Suprapubic skin (tissue), 4 donors: ENCODE results near the gene ITPR2.

Experiments
- EP300 ChIP-seq: sonication (generic); formaldehyde crosslinking; IDR thresholded peaks from one replicate; pipeline ENCODE4 v1.6.1; 2017; ENCODE audit warnings: antibody characterized with exemption
- POLR2A ChIP-seq, 2 donors: fragments of 450-650 bp; IDR thresholded peaks; one replicate each; pipeline ENCODE4 v1.6.1; 2017; ENCODE audit warnings: antibody characterized with exemption in 2 of 2, mild to moderate bottlenecking in 2 of 2, moderate library complexity in 2 of 2
- POLR2AphosphoS5 ChIP-seq, 3 donors: sonication (generic); formaldehyde crosslinking; IDR thresholded peaks; one replicate each; pipeline ENCODE4 v1.6.1; 2017; ENCODE audit warnings: antibody characterized with exemption in 3 of 3
- TF ChIP-seq, protein P1 (sequence below), 2 donors: fragments of 200-600 bp in 1 of 2; fragments of 450-650 bp in 1 of 2; sonication (generic) in 1 of 2; IDR thresholded peaks; one replicate each; pipeline ENCODE4 v1.5.1; 2016 to 2019; ENCODE audit warnings: antibody characterized with exemption in 2 of 2, mild to moderate bottlenecking in 1 of 2, moderate library complexity in 1 of 2

- TF ChIP-seq, protein P1, sequence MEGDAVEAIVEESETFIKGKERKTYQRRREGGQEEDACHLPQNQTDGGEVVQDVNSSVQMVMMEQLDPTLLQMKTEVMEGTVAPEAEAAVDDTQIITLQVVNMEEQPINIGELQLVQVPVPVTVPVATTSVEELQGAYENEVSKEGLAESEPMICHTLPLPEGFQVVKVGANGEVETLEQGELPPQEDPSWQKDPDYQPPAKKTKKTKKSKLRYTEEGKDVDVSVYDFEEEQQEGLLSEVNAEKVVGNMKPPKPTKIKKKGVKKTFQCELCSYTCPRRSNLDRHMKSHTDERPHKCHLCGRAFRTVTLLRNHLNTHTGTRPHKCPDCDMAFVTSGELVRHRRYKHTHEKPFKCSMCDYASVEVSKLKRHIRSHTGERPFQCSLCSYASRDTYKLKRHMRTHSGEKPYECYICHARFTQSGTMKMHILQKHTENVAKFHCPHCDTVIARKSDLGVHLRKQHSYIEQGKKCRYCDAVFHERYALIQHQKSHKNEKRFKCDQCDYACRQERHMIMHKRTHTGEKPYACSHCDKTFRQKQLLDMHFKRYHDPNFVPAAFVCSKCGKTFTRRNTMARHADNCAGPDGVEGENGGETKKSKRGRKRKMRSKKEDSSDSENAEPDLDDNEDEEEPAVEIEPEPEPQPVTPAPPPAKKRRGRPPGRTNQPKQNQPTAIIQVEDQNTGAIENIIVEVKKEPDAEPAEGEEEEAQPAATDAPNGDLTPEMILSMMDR (IDR thresholded peaks at IDR 0.05): no peak
- no peak for TF ChIP-seq POLR2A (IDR thresholded peaks at IDR 0.05)
- no peak for TF ChIP-seq EP300
- TF ChIP-seq POLR2AphosphoS5 (IDR thresholded peaks at IDR 0.05): no peak
These were observed 320.8 kb downstream of the ITPR2 start for GRCh38 chr12:26512213-26512612.
